ENCODE data around the gene FGFR2. TPM values are rescaled to one million over a fixed set of nuclear protein-coding genes. Genes with fewer than 3 reads are reported as not detected.

The FGFR2 gene
- total RNA-seq, 1 donor from 2014 or later, result 11.8 TPM

- no peaks in the 10 kb centered on the region for H3K36me3 ChIP-seq (ENCODE audit: insufficient read depth, low read length)
- H3K36me3 Mint-ChIP-seq (ENCODE audit: low read depth, unreplicated experiment), result peaks cover 5% of the 10 kb centered on the region
- no peak overlapping the region for H3K9ac ChIP-seq (ENCODE audit: low read length)
- no peak overlapping the region for H3K4me3 ChIP-seq (ENCODE audit: insufficient read depth, low read depth, low read length)
- FAIRE-seq (no peak), DNase-seq (ENCODE audit: low read depth) (no peak)
- H3K27ac ChIP-seq (ENCODE audit: low read depth, low read length), result no peak overlapping the region
- H3K27ac Mint-ChIP-seq (ENCODE audit: unreplicated experiment), result no peak overlapping the region
- no peaks in the 10 kb centered on the region for H3K79me2 ChIP-seq (ENCODE audit: insufficient read depth, low read length)
- peaks cover 4% of the 10 kb centered on the region for H3K4me1 Mint-ChIP-seq (ENCODE audit: low read depth, unreplicated experiment)
- no peaks in the 10 kb centered on the region for H4K20me1 ChIP-seq (ENCODE audit: insufficient read depth, low read length)
- H3K9me3 ChIP-seq (ENCODE audit: insufficient read depth, low read depth, low read length), result no peaks in the 10 kb centered on the region
- H3K9me3 Mint-ChIP-seq (ENCODE audit: unreplicated experiment), result no peaks in the 10 kb centered on the region
- no peaks in the 10 kb centered on the region for H3K27me3 Mint-ChIP-seq (ENCODE audit: low read depth, unreplicated experiment)
- no peaks in the 10 kb centered on the region for H3K27me3 ChIP-seq (ENCODE audit: insufficient read depth, low read length)
- no peak overlapping the region for H2AFZ ChIP-seq (ENCODE audit: low read depth, low read length)
- H3K4me2 ChIP-seq (ENCODE audit: low read length), result no peak overlapping the region
- TF ChIP-seq CTCF (IDR thresholded peaks at IDR 0.05; ENCODE audit: insufficient read depth, low read depth, low read length), result no peak
- TF ChIP-seq EZH2 (IDR thresholded peaks at IDR 0.05; ENCODE audit: insufficient read depth, low read length), result no peak
- H3K4me1 ChIP-seq (ENCODE audit: insufficient read depth, low read length), result no peaks in the 10 kb centered on the region
- H3K4me3 Mint-ChIP-seq (ENCODE audit: unreplicated experiment), result no peak overlapping the region
Observed at GRCh38 chr10:121544301-121544869, 53.9 kb downstream of the FGFR2 start.

- Histone ChIP-seq H3K36me3 (ENCODE audit: insufficient read depth, low read length) (no peaks in the 10 kb centered on the region), H3K79me2 (ENCODE audit: insufficient read depth, low read length) (no peaks in the 10 kb centered on the region), H3K9ac (ENCODE audit: low read length) (no peak overlapping the region), H2AFZ (ENCODE audit: low read depth, low read length) (no peak overlapping the region), H3K27ac (ENCODE audit: low read depth, low read length) (no peak overlapping the region), H3K27me3 (ENCODE audit: insufficient read depth, low read length) (no peaks in the 10 kb centered on the region), H4K20me1 (ENCODE audit: insufficient read depth, low read length) (no peaks in the 10 kb centered on the region), H3K4me2 (ENCODE audit: low read length) (no peak overlapping the region), H3K4me1 (ENCODE audit: insufficient read depth, low read length) (no peaks in the 10 kb centered on the region), H3K4me3 (ENCODE audit: insufficient read depth, low read depth, low read length) (no peak overlapping the region), H3K9me3 (ENCODE audit: insufficient read depth, low read depth, low read length) (no peaks in the 10 kb centered on the region)
- DNase-seq (ENCODE audit: low read depth) (no peak), FAIRE-seq (no peak)
- no peaks in the 10 kb centered on the region for H3K9me3 Mint-ChIP-seq (ENCODE audit: unreplicated experiment)
- TF ChIP-seq CTCF (IDR thresholded peaks at IDR 0.05; ENCODE audit: insufficient read depth, low read depth, low read length) (no peak), EZH2 (IDR thresholded peaks at IDR 0.05; ENCODE audit: insufficient read depth, low read length) (no peak)
- no peaks in the 10 kb centered on the region for H3K27me3 Mint-ChIP-seq (ENCODE audit: low read depth, unreplicated experiment)
- no peak overlapping the region for H3K27ac Mint-ChIP-seq (ENCODE audit: unreplicated experiment)
- peaks cover 4% of the 10 kb centered on the region for H3K4me1 Mint-ChIP-seq (ENCODE audit: low read depth, unreplicated experiment)
- H3K4me3 Mint-ChIP-seq (ENCODE audit: unreplicated experiment), result no peak overlapping the region
- H3K36me3 Mint-ChIP-seq (ENCODE audit: low read depth, unreplicated experiment), result peaks cover 5% of the 10 kb centered on the region
Observed at GRCh38 chr10:121543545-121543944, 54.7 kb downstream of the FGFR2 start.

- Histone ChIP-seq H3K27ac (ENCODE audit: low read depth, low read length) (no peak overlapping the region), H3K27me3 (ENCODE audit: insufficient read depth, low read length) (no peaks in the 10 kb centered on the region), H2AFZ (ENCODE audit: low read depth, low read length) (no peak overlapping the region), H3K4me3 (ENCODE audit: insufficient read depth, low read depth, low read length) (no peak overlapping the region), H3K4me1 (ENCODE audit: insufficient read depth, low read length) (no peaks in the 10 kb centered on the region), H3K79me2 (ENCODE audit: insufficient read depth, low read length) (no peaks in the 10 kb centered on the region), H3K36me3 (ENCODE audit: insufficient read depth, low read length) (no peaks in the 10 kb centered on the region), H4K20me1 (ENCODE audit: insufficient read depth, low read length) (no peaks in the 10 kb centered on the region), H3K9me3 (ENCODE audit: insufficient read depth, low read depth, low read length) (no peaks in the 10 kb centered on the region), H3K4me2 (ENCODE audit: low read length) (no peak overlapping the region), H3K9ac (ENCODE audit: low read length) (no peak overlapping the region)
- Mint-ChIP-seq H3K36me3 (ENCODE audit: low read depth, unreplicated experiment) (peaks cover 6% of the 10 kb centered on the region), H3K9me3 (ENCODE audit: unreplicated experiment) (no peaks in the 10 kb centered on the region), H3K27me3 (ENCODE audit: low read depth, unreplicated experiment) (no peaks in the 10 kb centered on the region), H3K4me1 (ENCODE audit: low read depth, unreplicated experiment) (peaks cover 4% of the 10 kb centered on the region), H3K4me3 (ENCODE audit: unreplicated experiment) (no peak overlapping the region), H3K27ac (ENCODE audit: unreplicated experiment) (no peak overlapping the region)
- no peak for TF ChIP-seq EZH2 (IDR thresholded peaks at IDR 0.05; ENCODE audit: insufficient read depth, low read length)
- no peak for TF ChIP-seq CTCF (IDR thresholded peaks at IDR 0.05; ENCODE audit: insufficient read depth, low read depth, low read length)
- DNase-seq (ENCODE audit: low read depth) (no peak), FAIRE-seq (no peak)
Observed at GRCh38 chr10:121541450-121542120, 56.7 kb downstream of the FGFR2 start.

All from astrocyte (in vitro differentiated cells and primary cell).